Measurements from ENCODE around the gene EFNA5. TPM values are rescaled to one million over a fixed set of nuclear protein-coding genes. Genes with fewer than 3 reads are reported as not detected.

EFNA5 gene
- polyA plus RNA-seq, 1 of the 3 experiments (the other 2 are of a cell fraction): 0.81 TPM

- TF ChIP-seq MAX (IDR thresholded peaks at IDR 0.05; ENCODE audit: low read depth): no peak
- no peak for TF ChIP-seq MEF2A (IDR thresholded peaks at IDR 0.05; ENCODE audit: borderline replicate concordance, low read depth)
These were observed 310.9 kb downstream of the EFNA5 start (continued) for GRCh38 chr5:107359916-107360234.

- Histone ChIP-seq H3F3A (replicated peaks; ENCODE audit: insufficient read depth) (peaks cover 10% of the 10 kb centered on the region), H3K4me3 (ENCODE audit: low read depth in 2 of 2, low read length in 1 of 2) (no peak overlapping the region), H3K9me2 (no peaks in the 10 kb centered on the region), H3K36me3 (replicated peaks in 1 of 2; ENCODE audit: control insufficient read depth in 1 of 2, insufficient read depth in 2 of 2, low read length in 1 of 2) (no peaks in the 10 kb centered on the region), H4K20me1 (ENCODE audit: insufficient read depth) (no peaks in the 10 kb centered on the region), H3K27me3 (ENCODE audit: insufficient read depth) (no peaks in the 10 kb centered on the region), H3K79me2 (ENCODE audit: insufficient read depth) (no peaks in the 10 kb centered on the region), H2AFZ (ENCODE audit: low read depth) (peak overlapping the region; percentile 67; the same call in 1 of the 2 replicates), H3K27ac (ENCODE audit: low read depth in 2 of 2, low read length in 1 of 2) (peak overlapping the region in 1 of 2 experiments; percentile 18; a peak in 1 of 4 replicates), H3K4me2 (0 out of 2 replicates have a peak overlapping the region, but pooled peaks have one; percentile 3), H3K4me1 (ENCODE audit: control insufficient read depth in 1 of 2, insufficient read depth in 2 of 2, low read depth in 1 of 2, low read length in 1 of 2) (peaks cover 2 to 10% of the 10 kb centered on the region in 2 experiments; a peak in 2 of 4 replicates), H3K9ac (no peak overlapping the region), H3K9me3 (no peaks in the 10 kb centered on the region)
- TF ChIP-seq USF2 (IDR thresholded peaks at IDR 0.05; ENCODE audit: borderline replicate concordance, low read depth, low read length): no peak
- peak; percentile 42; the same call in 1 of the 2 replicates for TF ChIP-seq NFIC (IDR thresholded peaks at IDR 0.05; ENCODE audit: borderline replicate concordance)
- no peak for DNase-seq
- ChIA-PET POLR2A (no interaction called here), CTCF (no interaction called here)
- 91% methylated on average over 6 of the region's 6 CpGs for WGBS (ENCODE audit: low lambda C conversion rate)
These were observed 311.5 kb downstream of the EFNA5 start for GRCh38 chr5:107359033-107359915.

- Histone ChIP-seq H3K4me2 (no peak overlapping the region), H3K27me3 (ENCODE audit: insufficient read depth) (no peaks in the 10 kb centered on the region), H3K9me3 (no peaks in the 10 kb centered on the region), H3K36me3 (replicated peaks in 1 of 2; ENCODE audit: control insufficient read depth in 1 of 2, insufficient read depth in 2 of 2, low read length in 1 of 2) (no peaks in the 10 kb centered on the region), H3K79me2 (ENCODE audit: insufficient read depth) (no peaks in the 10 kb centered on the region), H3K4me3 (ENCODE audit: low read depth in 2 of 2, low read length in 1 of 2) (no peak overlapping the region), H3K4me1 (ENCODE audit: control insufficient read depth in 1 of 2, insufficient read depth in 2 of 2, low read depth in 1 of 2, low read length in 1 of 2) (peaks cover 2 to 10% of the 10 kb centered on the region in 2 experiments; a peak in 2 of 4 replicates), H4K20me1 (ENCODE audit: insufficient read depth) (no peaks in the 10 kb centered on the region), H3K27ac (ENCODE audit: low read depth in 2 of 2, low read length in 1 of 2) (no peak overlapping the region), H3K9ac (no peak overlapping the region), H3F3A (replicated peaks; ENCODE audit: insufficient read depth) (peaks cover 10% of the 10 kb centered on the region), H3K9me2 (no peaks in the 10 kb centered on the region), H2AFZ (ENCODE audit: low read depth) (no peak overlapping the region)
- CTCF ChIA-PET: interaction anchor here (0.6 kb wide), 1 partner anchor 9 kb away, joined by 3 read pairs; no protein-coding TSS in a partner anchor
- POLR2A ChIA-PET: no interaction called here
- WGBS (ENCODE audit: low lambda C conversion rate): 82% methylated on average over 2 of the region's 2 CpGs
- TF ChIP-seq TEAD4 (IDR thresholded peaks at IDR 0.05; ENCODE audit: borderline replicate concordance, insufficient read depth) (no peak), EP300 (IDR thresholded peaks at IDR 0.05; ENCODE audit: borderline replicate concordance in 1 of 2, low read depth in 1 of 2, low read length in 1 of 2) (no peak), REST (IDR thresholded peaks at IDR 0.05; ENCODE audit: low read depth, low read length) (no peak)
- no peak for DNase-seq
These were observed 313.8 kb downstream of the EFNA5 start for GRCh38 chr5:107356891-107357290.

All from SK-N-SH (cell line).